Activated CD4-positive, alpha-beta T cell treated with anti-CD3 and anti-CD28 coated beads for 1 hour (primary cell): ENCODE measurements around the gene RAPGEF3.
A peak's percentile ranks its signal among the peaks of the same experiment; 100 is the strongest.

Source experiments
- DNase-seq: peaks from one replicate; pipeline ENCODE4 v3.0.0-alpha.2; 2020

RAPGEF3 gene

GRCh38 chr12:47775100-47775911 lies 16.6 kb upstream of the RAPGEF3 start:
- no peak for DNase-seq

- no peak for DNase-seq
Observed at GRCh38 chr12:47774663-47775062, 16.0 kb upstream of the RAPGEF3 start.

- DNase-seq: no peak
Observed at GRCh38 chr12:47773858-47774580, 15.3 kb upstream of the RAPGEF3 start.

GRCh38 chr12:47773062-47773857 lies 14.6 kb upstream of the RAPGEF3 start, which contains the start of gene SLC48A1:
TSS of gene SLC48A1 (plus strand) at chr12:47773238. CDS start at chr12:47773305, 67 bp downstream.
- peak; percentile 62 for DNase-seq

- no peak for DNase-seq
Observed at GRCh38 chr12:47772738-47773061, 14.0 kb upstream of the RAPGEF3 start.

GRCh38 chr12:47772094-47772660 lies 13.5 kb upstream of the RAPGEF3 start:
- no peak for DNase-seq

- DNase-seq: no peak
Observed at GRCh38 chr12:47771304-47771703, 12.6 kb upstream of the RAPGEF3 start.

- DNase-seq: no peak
Observed at GRCh38 chr12:47770086-47770726, 11.5 kb upstream of the RAPGEF3 start.

- no peak for DNase-seq
Observed at GRCh38 chr12:47769234-47770085, 10.8 kb upstream of the RAPGEF3 start.

GRCh38 chr12:47768323-47768811 lies 9.7 kb upstream of the RAPGEF3 start:
- DNase-seq: no peak

- peak; percentile 52 for DNase-seq
Observed at GRCh38 chr12:47767216-47767724, 8.6 kb upstream of the RAPGEF3 start.

GRCh38 chr12:47766502-47767215 lies 8.0 kb upstream of the RAPGEF3 start:
- no peak for DNase-seq

- DNase-seq: no peak
Observed at GRCh38 chr12:47763481-47764346, 5.0 kb upstream of the RAPGEF3 start.

- DNase-seq: no peak
Observed at GRCh38 chr12:47762850-47763465, 4.3 kb upstream of the RAPGEF3 start.

GRCh38 chr12:47758584-47758833 lies 171 bp downstream of the RAPGEF3 start:
- DNase-seq: no peak

- no peak for DNase-seq
Observed at GRCh38 chr12:47757840-47758583, 668 bp downstream of the RAPGEF3 start.

GRCh38 chr12:47757364-47757839 lies 1.3 kb downstream of the RAPGEF3 start:
- DNase-seq: no peak
